Erythroblast (primary cell): ENCODE measurements around the gene C15orf62.

Experiments
- GATA1 ChIP-seq: IDR thresholded peaks from 2 replicates; pipeline ENCODE4 v1.6.1; 2011; ENCODE audit warnings: low read depth, mild to moderate bottlenecking, control low read depth, low read length, moderate library complexity
- POLR2A ChIP-seq: IDR thresholded peaks from 2 replicates; pipeline ENCODE4 v1.6.1; 2011; ENCODE audit warnings: mild to moderate bottlenecking, low read length

DNA sequence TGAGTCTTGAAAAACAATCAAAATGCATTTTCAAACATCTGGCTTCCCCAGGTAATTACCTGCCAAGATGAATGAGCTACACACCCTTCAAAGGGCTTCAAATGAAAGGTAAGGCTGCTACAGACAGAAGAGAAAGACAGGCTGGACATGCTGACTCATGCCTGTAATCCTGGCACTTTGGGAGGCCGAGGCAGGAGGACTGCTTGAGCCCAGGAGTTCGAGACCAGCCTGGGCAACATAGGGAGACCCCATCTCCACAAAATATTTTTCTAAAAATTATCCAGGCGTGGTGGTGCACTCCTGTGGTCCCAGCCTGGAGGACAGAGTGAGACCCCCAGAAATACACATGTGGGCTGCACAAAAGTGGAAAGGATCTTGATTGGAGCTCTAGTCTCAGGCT is 22.6 kb downstream of the C15orf62 start:
- TF ChIP-seq POLR2A, result no peak
- no peak for TF ChIP-seq GATA1
